RPMI7951 (cell line): ENCODE measurements around the gene ARHGEF3. TPM values are rescaled to one million over a fixed set of nuclear protein-coding genes. Genes with fewer than 3 reads are reported as not detected.
"Not testable (repeated sequence)": the region's sequence is repeated elsewhere in the genome, so short reads cannot be mapped to it uniquely, and the experiment has no call there.

ENCODE experiments used
- DNase-seq: peaks from one replicate; pipeline ENCODE4 v3.0.0-alpha.2; 2012; ENCODE audit warnings: low read depth
- total RNA-seq: library from RNA; depleted of rRNA; stranded (reverse); fragments of >200 nt; shearing (Covaris generic); gene quantifications from 2 replicates; pipeline ENCODE4 v1.2.3, GENCODE V29; 2014

ARHGEF3 gene
- total RNA-seq, 1 experiment from 2014 or later, result 14.5 TPM

- no peak for DNase-seq
These were observed 64.7 kb downstream of the ARHGEF3 start for GRCh38 chr3:56737006-56737405.

GRCh38 chr3:56732109-56732508 is 69.6 kb downstream of the ARHGEF3 start:
- DNase-seq, result no peak

- DNase-seq, result peak; percentile 12
These were observed 76.6 kb downstream of the ARHGEF3 start for GRCh38 chr3:56725175-56725574.

GRCh38 chr3:56724676-56725075 is 77.1 kb downstream of the ARHGEF3 start:
- no peak for DNase-seq

GRCh38 chr3:56720849-56721248 is 80.9 kb downstream of the ARHGEF3 start:
- no peak for DNase-seq

GRCh38 chr3:56718809-56719208 is 82.9 kb downstream of the ARHGEF3 start:
- DNase-seq, result not testable (repeated sequence)

- DNase-seq, result no peak
These were observed 90.4 kb downstream of the ARHGEF3 start for GRCh38 chr3:56711344-56711743.

- DNase-seq, result not testable (repeated sequence)
These were observed 94.3 kb downstream of the ARHGEF3 start for GRCh38 chr3:56707412-56707811.

GRCh38 chr3:56706629-56707028 is 95.1 kb downstream of the ARHGEF3 start:
- no peak for DNase-seq

GRCh38 chr3:56704706-56705105 is 97.0 kb downstream of the ARHGEF3 start:
- DNase-seq, result no peak

- peak; percentile 68 for DNase-seq
These were observed 99.0 kb downstream of the ARHGEF3 start for GRCh38 chr3:56702490-56703315.

GRCh38 chr3:56700151-56700550 is 101.6 kb downstream of the ARHGEF3 start:
- DNase-seq, result no peak

GRCh38 chr3:56694867-56695683 is 106.7 kb downstream of the ARHGEF3 start:
- no peak for DNase-seq

- DNase-seq, result no peak
These were observed 108.0 kb downstream of the ARHGEF3 start for GRCh38 chr3:56693750-56694149.

- peak; percentile 35 for DNase-seq
These were observed 109.0 kb downstream of the ARHGEF3 start for GRCh38 chr3:56692520-56693433.

GRCh38 chr3:56692001-56692365 is 109.8 kb downstream of the ARHGEF3 start:
- not testable (repeated sequence) for DNase-seq

- DNase-seq, result peak; percentile 15
These were observed 110.4 kb downstream of the ARHGEF3 start for GRCh38 chr3:56691165-56692000.

- DNase-seq, result no peak
These were observed 112.4 kb downstream of the ARHGEF3 start for GRCh38 chr3:56689303-56689702.

GRCh38 chr3:56688191-56688590 is 113.6 kb downstream of the ARHGEF3 start:
- no peak for DNase-seq

- no peak for DNase-seq
These were observed 117.7 kb downstream of the ARHGEF3 start for GRCh38 chr3:56684029-56684428.
